SK-N-SH treated with all-trans-retinoic acid at 6 μM for 48 hours (cell line): ENCODE measurements around the gene GPHA2.

Source experiments
- ATAC-seq: fragments of 200-7000 bp; cut with Tn5 transposase; 3 replicates; pipeline ENCODE4 v1.9.1; 2020; ENCODE audit warnings: mild to moderate bottlenecking, moderate library complexity
- ARNTL ChIP-seq: fragments of 450-650 bp; formaldehyde crosslinking; IDR thresholded peaks from 2 replicates; pipeline ENCODE4 v1.5.0; 2020; ENCODE audit warnings: low read depth, mild to moderate bottlenecking, moderate library complexity, borderline replicate concordance
- BACH2 ChIP-seq: fragments of 250-450 bp; sonication (Bioruptor Pico); IDR thresholded peaks from 2 replicates; pipeline ENCODE4 v1.9.0; 2021; ENCODE audit warnings: mild to moderate bottlenecking, borderline replicate concordance
- CSDC2 ChIP-seq: fragments of 250-450 bp; sonication (Bioruptor Pico); IDR thresholded peaks from 2 replicates; pipeline ENCODE4 v1.5.0; 2020; ENCODE audit warnings: mild to moderate bottlenecking, moderate library complexity
- CSRNP3 ChIP-seq: fragments of 250-450 bp; sonication (Bioruptor Pico); IDR thresholded peaks from 2 replicates; pipeline ENCODE4 v1.5.1; 2021; ENCODE audit warnings: mild to moderate bottlenecking, moderate library complexity
- ESRRG ChIP-seq: fragments of 250-450 bp; sonication (Bioruptor Pico); IDR thresholded peaks from 2 replicates; pipeline ENCODE4 v1.6.1; 2021; ENCODE audit warnings: mild to moderate bottlenecking
- GLIS3 ChIP-seq: fragments of 250-450 bp; sonication (Bioruptor Pico); IDR thresholded peaks from 2 replicates; pipeline ENCODE4 v1.5.0; 2020; ENCODE audit warnings: mild to moderate bottlenecking, moderate library complexity
- OSR1 ChIP-seq: fragments of 250-450 bp; sonication (Bioruptor Pico); IDR thresholded peaks from 2 replicates; pipeline ENCODE4 v1.8.0; 2022; ENCODE audit warnings: moderate library complexity, mild to moderate bottlenecking, inconsistent platforms
- POU6F1 ChIP-seq: fragments of 250-450 bp; sonication (Bioruptor Pico); IDR thresholded peaks from 2 replicates; pipeline ENCODE4 v1.8.0; 2021; ENCODE audit warnings: low read depth, mild to moderate bottlenecking, moderate library complexity, borderline replicate concordance
- PPARA ChIP-seq: fragments of 250-450 bp; sonication (Bioruptor Pico); IDR thresholded peaks from 2 replicates; pipeline ENCODE4 v1.5.0; 2020; ENCODE audit warnings: mild to moderate bottlenecking, borderline replicate concordance
- RARB ChIP-seq: fragments of 250-450 bp; sonication (Bioruptor Pico); IDR thresholded peaks from 2 replicates; pipeline ENCODE4 v1.8.0; 2021; ENCODE audit warnings: mild to moderate bottlenecking, moderate library complexity
- SNAI2 ChIP-seq: fragments of 250-450 bp; sonication (Bioruptor Pico); IDR thresholded peaks from 2 replicates; pipeline ENCODE4 v1.5.0; 2020; ENCODE audit warnings: mild to moderate bottlenecking, moderate library complexity
- TCF4 ChIP-seq: fragments of 250-450 bp; sonication (Bioruptor Pico); IDR thresholded peaks from 2 replicates; pipeline ENCODE4 v1.8.0; 2021; ENCODE audit warnings: mild to moderate bottlenecking, moderate library complexity, borderline replicate concordance
- TOX ChIP-seq: fragments of 250-450 bp; sonication (Bioruptor Pico); IDR thresholded peaks from 2 replicates; pipeline ENCODE4 v1.8.0; 2021; ENCODE audit warnings: mild to moderate bottlenecking, moderate library complexity, borderline replicate concordance
- TSHZ2 ChIP-seq: fragments of 250-450 bp; sonication (Bioruptor Pico); IDR thresholded peaks from 2 replicates; pipeline ENCODE4 v1.5.0; 2020; ENCODE audit warnings: mild to moderate bottlenecking, moderate library complexity
- ZC3H10 ChIP-seq: fragments of 250-450 bp; sonication (Bioruptor Pico); IDR thresholded peaks from 2 replicates; pipeline ENCODE4 v1.5.1; 2021; ENCODE audit warnings: mild to moderate bottlenecking, moderate library complexity
- ZFP30 ChIP-seq: fragments of 450-650 bp; formaldehyde crosslinking; IDR thresholded peaks from 2 replicates; pipeline ENCODE4 v1.5.0; 2022; ENCODE audit warnings: mild to moderate bottlenecking, moderate library complexity
- ZNF565 ChIP-seq: fragments of 450-650 bp; formaldehyde crosslinking; conservative IDR thresholded peaks from 2 replicates; pipeline ENCODE4 v1.5.0; 2020; ENCODE audit warnings: low read depth, mild to moderate bottlenecking, moderate library complexity
- ZNF8 ChIP-seq: fragments of 450-650 bp; formaldehyde crosslinking; IDR thresholded peaks from 2 replicates; pipeline ENCODE4 v1.5.0; 2020; ENCODE audit warnings: mild to moderate bottlenecking, moderate library complexity
- TF ChIP-seq, protein P1 (sequence below): fragments of 250-450 bp; sonication (Bioruptor Pico); IDR thresholded peaks from 2 replicates; pipeline ENCODE4 v1.5.1; 2020; ENCODE audit warnings: low read depth, mild to moderate bottlenecking, moderate library complexity
- TF ChIP-seq, protein P2 (sequence below): fragments of 250-450 bp; sonication (Bioruptor Pico); IDR thresholded peaks from 2 replicates; pipeline ENCODE4 v1.8.0; 2020; ENCODE audit warnings: mild to moderate bottlenecking, moderate library complexity, borderline replicate concordance

The GPHA2 gene

GRCh38 chr11:64897381-64898075, 38.2 kb downstream of the GPHA2 start:
- ATAC-seq, result no peak
- TF ChIP-seq RARB (CRISPR knock-in tag), result no peak
- no peak for TF ChIP-seq CSDC2 (CRISPR knock-in tag)
- TF ChIP-seq ZNF565 (CRISPR knock-in tag), result no peak
- no peak for TF ChIP-seq CSRNP3 (CRISPR knock-in tag)
- no peak for TF ChIP-seq SNAI2 (CRISPR knock-in tag)
- no peak for TF ChIP-seq POU6F1
- no peak for TF ChIP-seq ZFP30
- no peak for TF ChIP-seq ESRRG (CRISPR knock-in tag)

GRCh38 chr11:64896448-64897022, 39.2 kb downstream of the GPHA2 start:
- ATAC-seq, result no peak
- TF ChIP-seq OSR1 (CRISPR knock-in tag), result no peak
- TF ChIP-seq ZNF8 (CRISPR knock-in tag), result no peak
- TF ChIP-seq TCF4, result no peak
- TF ChIP-seq PPARA, result no peak
- TF ChIP-seq, protein P1, sequence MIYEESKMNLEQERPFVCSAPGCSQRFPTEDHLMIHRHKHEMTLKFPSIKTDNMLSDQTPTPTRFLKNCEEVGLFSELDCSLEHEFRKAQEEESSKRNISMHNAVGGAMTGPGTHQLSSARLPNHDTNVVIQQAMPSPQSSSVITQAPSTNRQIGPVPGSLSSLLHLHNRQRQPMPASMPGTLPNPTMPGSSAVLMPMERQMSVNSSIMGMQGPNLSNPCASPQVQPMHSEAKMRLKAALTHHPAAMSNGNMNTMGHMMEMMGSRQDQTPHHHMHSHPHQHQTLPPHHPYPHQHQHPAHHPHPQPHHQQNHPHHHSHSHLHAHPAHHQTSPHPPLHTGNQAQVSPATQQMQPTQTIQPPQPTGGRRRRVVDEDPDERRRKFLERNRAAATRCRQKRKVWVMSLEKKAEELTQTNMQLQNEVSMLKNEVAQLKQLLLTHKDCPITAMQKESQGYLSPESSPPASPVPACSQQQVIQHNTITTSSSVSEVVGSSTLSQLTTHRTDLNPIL (CRISPR knock-in tag), result no peak

GRCh38 chr11:64894812-64895452, 40.8 kb downstream of the GPHA2 start:
- TF ChIP-seq ARNTL (CRISPR knock-in tag), result no peak
- no peak for TF ChIP-seq GLIS3 (CRISPR knock-in tag)
- no peak for TF ChIP-seq CSRNP3 (CRISPR knock-in tag)
- TF ChIP-seq BACH2 (CRISPR knock-in tag), result no peak
- no peak for TF ChIP-seq POU6F1
- TF ChIP-seq PPARA, result no peak
- TF ChIP-seq OSR1 (CRISPR knock-in tag), result no peak
- TF ChIP-seq TCF4, result no peak
- TF ChIP-seq TSHZ2 (CRISPR knock-in tag), result no peak
- TF ChIP-seq RARB (CRISPR knock-in tag), result no peak
- TF ChIP-seq CSDC2 (CRISPR knock-in tag), result no peak
- no peak for TF ChIP-seq ZC3H10 (CRISPR knock-in tag)
- TF ChIP-seq, protein P2, sequence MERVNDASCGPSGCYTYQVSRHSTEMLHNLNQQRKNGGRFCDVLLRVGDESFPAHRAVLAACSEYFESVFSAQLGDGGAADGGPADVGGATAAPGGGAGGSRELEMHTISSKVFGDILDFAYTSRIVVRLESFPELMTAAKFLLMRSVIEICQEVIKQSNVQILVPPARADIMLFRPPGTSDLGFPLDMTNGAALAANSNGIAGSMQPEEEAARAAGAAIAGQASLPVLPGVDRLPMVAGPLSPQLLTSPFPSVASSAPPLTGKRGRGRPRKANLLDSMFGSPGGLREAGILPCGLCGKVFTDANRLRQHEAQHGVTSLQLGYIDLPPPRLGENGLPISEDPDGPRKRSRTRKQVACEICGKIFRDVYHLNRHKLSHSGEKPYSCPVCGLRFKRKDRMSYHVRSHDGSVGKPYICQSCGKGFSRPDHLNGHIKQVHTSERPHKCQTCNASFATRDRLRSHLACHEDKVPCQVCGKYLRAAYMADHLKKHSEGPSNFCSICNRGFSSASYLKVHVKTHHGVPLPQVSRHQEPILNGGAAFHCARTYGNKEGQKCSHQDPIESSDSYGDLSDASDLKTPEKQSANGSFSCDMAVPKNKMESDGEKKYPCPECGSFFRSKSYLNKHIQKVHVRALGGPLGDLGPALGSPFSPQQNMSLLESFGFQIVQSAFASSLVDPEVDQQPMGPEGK (CRISPR knock-in tag), result no peak
- TF ChIP-seq TOX (CRISPR knock-in tag), result no peak
- TF ChIP-seq SNAI2 (CRISPR knock-in tag), result no peak
- TF ChIP-seq, protein P1 (CRISPR knock-in tag), result no peak
- no peak; the same call in 2 of the 3 replicates for ATAC-seq
